Stimulated activated CD4-positive, alpha-beta T cell treated with anti-CD3 and anti-CD28 coated beads, Interleukin-1b, Interleukin-23, amount 100 ng/mL, for 4 hours (primary cell): Measurements from ENCODE around the gene DHX8.

Experiments used
- DNase-seq, 2 donors: peaks; one replicate each; pipeline ENCODE4 v3.0.0-alpha.2; 2020; ENCODE audit warnings: low read depth in 2 of 2

The DHX8 gene

DNA sequence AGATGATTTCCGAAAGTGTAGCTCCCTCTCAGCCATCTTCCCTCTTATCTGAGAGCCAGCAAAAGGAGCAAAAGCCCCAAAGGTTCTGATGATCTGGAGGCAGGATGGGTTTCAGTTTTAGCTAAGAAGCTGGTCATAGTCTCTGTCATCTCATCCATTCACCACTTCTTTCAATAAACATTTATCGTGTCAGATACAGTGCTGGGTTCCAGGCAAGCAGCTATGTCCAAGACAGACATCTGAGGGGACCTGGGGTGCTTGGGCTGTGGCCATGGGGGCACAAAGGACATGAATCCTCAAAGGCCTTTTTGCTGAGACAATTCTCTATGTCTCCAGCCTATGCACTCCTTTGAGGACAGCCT is 63.4 kb downstream of the DHX8 start:
- no peak for DNase-seq

DNA sequence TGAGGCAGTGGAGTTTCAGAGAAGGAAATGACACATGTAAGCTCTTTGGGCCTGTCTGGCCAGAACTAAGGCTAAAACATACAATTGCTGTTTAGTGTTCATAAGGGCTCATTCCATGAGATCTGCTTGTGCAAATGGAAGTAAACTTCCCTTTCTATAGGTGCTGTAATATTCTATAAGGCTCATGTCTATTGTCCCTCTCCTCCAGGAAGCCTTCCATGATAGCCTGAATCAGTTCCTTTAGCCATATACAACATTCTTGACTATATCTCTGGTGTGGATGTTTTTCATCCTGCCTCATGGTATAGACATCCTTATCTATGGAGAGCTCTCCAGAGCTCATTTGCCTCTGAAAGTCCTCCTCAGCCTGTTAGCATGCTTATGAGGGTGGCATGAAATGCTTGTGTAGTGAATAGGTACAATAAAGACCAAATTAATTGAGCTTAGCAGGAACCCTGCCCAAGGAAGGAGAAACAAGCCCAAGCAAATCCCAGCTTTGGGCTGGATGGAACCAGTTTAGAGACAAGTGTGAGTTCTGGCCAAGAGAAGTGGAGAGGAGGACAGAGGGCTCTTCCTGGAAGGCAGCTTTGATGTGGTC is 64.0 kb downstream of the DHX8 start:
- no peak for DNase-seq

GRCh38 chr17:43548689-43549379 is 65.1 kb downstream of the DHX8 start:
- no peak for DNase-seq

- no peak for DNase-seq
These were observed 65.7 kb downstream of the DHX8 start for GRCh38 chr17:43549496-43549895.

DNA sequence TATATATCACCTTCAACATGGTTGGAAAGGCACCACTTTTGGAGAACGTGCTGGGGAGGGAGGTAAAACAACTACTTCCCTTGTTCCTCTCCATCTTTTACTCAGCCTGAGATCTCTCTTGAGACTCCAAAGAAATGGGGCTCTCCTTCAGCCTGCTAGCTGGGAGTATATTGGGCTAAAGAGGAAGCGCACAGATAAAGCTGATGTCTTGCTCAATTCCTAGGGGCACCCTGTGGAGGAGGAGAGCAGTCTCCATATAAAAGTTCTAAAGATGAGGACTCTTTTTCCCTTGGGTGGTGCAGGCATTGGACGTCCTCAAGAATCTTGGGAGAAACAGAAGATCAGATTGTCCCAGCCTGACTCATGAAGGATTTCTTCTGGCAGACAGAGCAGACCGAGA is 67.0 kb downstream of the DHX8 start:
- DNase-seq: no peak

- no peak for DNase-seq
These were observed 68.6 kb downstream of the DHX8 start for GRCh38 chr17:43552229-43552837.

DNA sequence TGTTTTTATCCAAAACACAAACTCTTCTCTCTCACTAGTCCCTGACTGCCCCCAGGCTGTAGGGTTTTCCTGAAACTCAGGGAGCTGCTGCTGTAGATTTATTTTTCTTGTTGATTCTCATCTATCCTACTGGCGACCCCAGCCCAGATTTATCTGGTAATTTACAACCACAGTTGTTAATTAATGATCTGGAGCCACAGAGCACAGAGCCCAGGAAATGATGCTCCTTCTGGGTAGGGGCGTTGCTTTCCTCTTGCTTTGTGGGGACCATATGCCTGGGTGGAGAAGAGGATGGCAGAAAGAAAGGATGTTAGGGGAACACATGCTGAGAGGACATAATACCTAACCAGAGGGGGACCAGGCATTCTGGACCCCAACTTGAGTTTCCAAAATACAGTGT is 69.8 kb downstream of the DHX8 start:
- no peak for DNase-seq

- no peak for DNase-seq
These were observed 71.1 kb downstream of the DHX8 start for GRCh38 chr17:43554857-43555256.

DNA sequence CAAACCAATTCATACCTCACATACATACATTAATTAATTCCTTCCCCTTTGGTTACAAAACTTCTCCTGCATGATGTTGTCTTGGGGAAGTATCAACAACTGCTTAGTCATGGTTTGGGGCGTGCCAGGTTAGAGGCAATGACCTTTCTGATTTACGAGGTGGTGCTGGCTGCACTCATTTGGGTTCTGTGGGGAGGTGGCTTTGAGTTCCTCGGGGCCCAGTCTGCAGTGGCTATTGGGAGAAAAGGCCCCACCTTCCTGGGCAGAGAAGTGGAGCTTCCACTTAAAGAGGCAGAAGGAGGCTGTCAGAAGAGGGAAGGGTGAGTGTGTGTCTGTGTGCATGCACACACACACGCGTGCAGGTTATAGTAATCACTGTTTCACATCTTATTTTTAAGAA is 72.5 kb downstream of the DHX8 start:
- no peak for DNase-seq

GRCh38 chr17:43558805-43559160 is 75.0 kb downstream of the DHX8 start:
- no peak for DNase-seq

GRCh38 chr17:43559161-43559816 is 75.5 kb downstream of the DHX8 start:
- DNase-seq: no peak

DNA sequence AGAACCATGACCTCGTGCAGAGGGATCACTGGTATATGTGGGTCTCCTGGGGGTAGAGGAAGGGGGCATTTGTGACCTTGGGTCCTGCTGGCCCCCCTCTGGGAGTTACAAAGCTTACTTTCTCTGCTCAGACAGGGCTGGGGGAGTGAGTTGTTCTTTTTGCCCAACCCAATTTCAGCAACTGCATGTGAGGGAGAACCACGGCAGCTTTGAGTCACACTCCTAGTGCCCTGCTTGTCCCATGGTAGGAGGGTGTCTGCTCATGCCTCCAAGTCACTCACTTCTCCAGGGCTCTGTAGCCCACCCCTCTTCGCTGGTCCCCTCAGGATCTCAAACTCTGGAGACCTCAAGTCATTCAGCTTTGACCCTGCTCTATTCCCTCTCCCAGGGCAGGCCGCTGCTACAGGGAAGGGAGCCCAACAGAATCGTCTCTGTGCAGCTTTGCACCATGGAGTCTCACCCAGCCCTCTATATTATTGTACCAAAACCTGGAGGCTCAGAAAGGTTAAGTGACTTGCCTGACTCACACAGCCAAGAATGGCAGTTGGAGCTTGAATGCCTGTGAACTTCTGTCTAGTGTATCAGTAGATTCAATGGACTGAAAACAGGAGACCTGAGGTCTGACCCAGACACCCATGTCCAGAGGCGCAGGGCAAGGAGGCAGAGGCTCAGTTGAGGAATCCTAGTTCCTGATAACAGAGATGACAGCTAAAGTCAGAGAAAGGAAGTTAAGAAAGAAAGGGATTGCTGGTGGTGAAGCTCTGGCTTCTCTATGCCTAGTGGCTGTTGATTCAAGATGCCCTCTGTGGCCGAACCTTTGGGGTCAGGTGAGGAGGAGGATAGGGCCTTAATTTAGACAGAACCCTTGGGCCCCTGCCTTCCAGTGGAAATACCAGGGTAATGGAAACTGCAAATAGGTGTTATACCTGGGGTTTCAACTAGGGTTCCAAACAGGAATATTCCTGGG is 77.0 kb downstream of the DHX8 start:
- DNase-seq: no peak

GRCh38 chr17:43562679-43563599 is 79.2 kb downstream of the DHX8 start:
- no peak for DNase-seq

- no peak for DNase-seq
These were observed 80.1 kb downstream of the DHX8 start for GRCh38 chr17:43563600-43564594.

- DNase-seq: no peak
These were observed 84.8 kb downstream of the DHX8 start for GRCh38 chr17:43568506-43569082.

DNA sequence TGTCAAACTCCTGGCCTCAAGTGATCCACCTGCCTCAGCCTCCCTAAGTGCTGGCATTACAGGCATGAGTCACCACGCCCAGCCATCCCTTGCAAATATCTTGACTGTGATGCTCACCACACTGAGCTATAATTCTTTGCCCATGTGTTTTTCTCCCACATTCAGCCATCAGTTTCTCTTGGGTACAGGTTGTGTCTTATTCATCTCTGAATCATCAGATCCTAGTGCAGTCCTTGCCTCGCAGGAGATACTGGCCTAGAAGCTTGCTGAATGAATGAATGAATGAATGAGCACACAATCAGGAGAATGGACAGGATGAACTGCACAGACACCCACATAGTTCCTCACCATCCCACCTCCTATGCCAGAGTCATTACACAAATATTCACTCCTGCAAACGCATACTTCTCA is 86.7 kb downstream of the DHX8 start:
- no peak for DNase-seq

GRCh38 chr17:43572368-43572980 is 88.7 kb downstream of the DHX8 start:
- DNase-seq: no peak

GRCh38 chr17:43573579-43574321 is 90.0 kb downstream of the DHX8 start:
- DNase-seq: no peak
